Neural progenitor cell (in vitro differentiated cells): ENCODE data around the gene SNX1. TPM values are rescaled to one million over a fixed set of nuclear protein-coding genes. Genes with fewer than 3 reads are reported as not detected.

Experiments
- DNase-seq: peaks from one replicate; pipeline ENCODE4 v3.0.0-alpha.2; 2016; ENCODE audit warnings: low spot score
- H2AFZ ChIP-seq: fragments of 200-600 bp; sonication (generic); replicated peaks from 2 replicates; pipeline ENCODE4 v1.6.1; 2016; ENCODE audit warnings: antibody characterized with exemption
- H3F3A ChIP-seq: fragments of 200-600 bp; sonication (generic); 2 replicates; pipeline ENCODE4 v1.6.1; 2016; ENCODE audit warnings: antibody characterized with exemption, low read depth
- H3K27ac ChIP-seq: fragments of 200-600 bp; sonication (generic); 2 replicates; pipeline ENCODE4 v1.5.1; 2016; ENCODE audit warnings: mild to moderate bottlenecking
- H3K27me3 ChIP-seq: fragments of 200-600 bp; sonication (generic); 2 replicates; pipeline ENCODE4 v1.6.1; 2016; ENCODE audit warnings: mild to moderate bottlenecking, moderate library complexity
- H3K36me3 ChIP-seq: fragments of 200-600 bp; sonication (generic); 2 replicates; pipeline ENCODE4 v1.5.1; 2016
- H3K4me1 ChIP-seq: fragments of 200-600 bp; sonication (generic); 2 replicates; pipeline ENCODE4 v1.6.1; 2016; ENCODE audit warnings: mixed run types
- H3K4me2 ChIP-seq: fragments of 200-600 bp; sonication (generic); 2 replicates; pipeline ENCODE4 v1.6.1; 2016
- H3K4me3 ChIP-seq: fragments of 200-600 bp; sonication (generic); 2 replicates; pipeline ENCODE4 v1.5.1; 2016
- H3K79me2 ChIP-seq: fragments of 200-600 bp; sonication (generic); 2 replicates; pipeline ENCODE4 v1.6.1; 2016; ENCODE audit warnings: low read depth
- H3K9ac ChIP-seq: fragments of 200-600 bp; sonication (generic); 2 replicates; pipeline ENCODE4 v1.6.1; 2016
- H3K9me3 ChIP-seq: fragments of 200-600 bp; sonication (generic); 2 replicates; pipeline ENCODE4 v1.5.1; 2016; ENCODE audit warnings: low read depth
- H4K20me1 ChIP-seq: fragments of 200-600 bp; sonication (generic); 2 replicates; pipeline ENCODE4 v1.6.1; 2016; ENCODE audit warnings: low read depth
- H3K27ac Mint-ChIP-seq: 3 replicates; pipeline ENCODE4 v1.8.0; 2021; ENCODE audit warnings: mixed read lengths
- H3K27me3 Mint-ChIP-seq: 2 replicates; pipeline ENCODE4 v1.8.0; 2022; ENCODE audit warnings: low read depth, mild to moderate bottlenecking, inconsistent platforms, moderate library complexity, mixed read lengths; ENCODE audit not compliant: insufficient read depth
- H3K36me3 Mint-ChIP-seq: 3 replicates; pipeline ENCODE4 v1.8.0; 2021; ENCODE audit warnings: mixed read lengths
- H3K4me1 Mint-ChIP-seq: 3 replicates; pipeline ENCODE4 v1.8.0; 2021; ENCODE audit warnings: mixed read lengths
- H3K4me3 Mint-ChIP-seq: 3 replicates; pipeline ENCODE4 v1.8.0; 2021; ENCODE audit warnings: mild to moderate bottlenecking, moderate library complexity, mixed read lengths
- H3K9me3 Mint-ChIP-seq: 3 replicates; pipeline ENCODE4 v1.8.0; 2020; ENCODE audit warnings: mixed read lengths
- CTCF ChIP-seq: fragments of 200-600 bp; sonication (generic); IDR thresholded peaks from 2 replicates; pipeline ENCODE4 v1.5.1; 2017; ENCODE audit warnings: antibody characterized with exemption, mild to moderate bottlenecking
- EZH2 ChIP-seq: fragments of 200-600 bp; sonication (generic); IDR thresholded peaks from 2 replicates; pipeline ENCODE4 v1.6.1; 2017; ENCODE audit warnings: antibody characterized with exemption, mild to moderate bottlenecking, moderate library complexity
- EZH2phosphoT487 ChIP-seq: fragments of 200-600 bp; sonication (generic); IDR thresholded peaks from 2 replicates; pipeline ENCODE4 v1.6.1; 2017; ENCODE audit warnings: antibody characterized with exemption
- total RNA-seq: library from RNA; depleted of rRNA; stranded (reverse); fragments of >200 nt; gene quantifications from 2 replicates; pipeline ENCODE4 v1.2.3, GENCODE V29; 2015; ENCODE audit warnings: low replicate concordance

Gene SNX1
- total RNA-seq: 24.0 and 31.3 TPM in 2 replicates

GRCh38 chr15:64095795-64096667 lies at the start of gene SNX1:
Gene SNX1, plus strand, starts transcription at chr15:64095982. Its CDS starts 32 bp downstream, at chr15:64096014.
- Histone ChIP-seq H3K27me3 (no peaks in the 10 kb centered on the region), H4K20me1 (peaks cover 36% of the 10 kb centered on the region), H3K27ac (no peak within 1 kb of the TSS), H3K36me3 (no peaks in the 10 kb centered on the region), H3K9me3 (no peaks in the 10 kb centered on the region), H3K4me3 (peak within 1 kb of the TSS; percentile 73), H3K9ac (peak within 1 kb of the TSS; percentile 57), H3K79me2 (peaks cover 75% of the 10 kb centered on the region), H3K4me2 (peak within 1 kb of the TSS; percentile 88), H3F3A (peaks cover 24% of the 10 kb centered on the region), H3K4me1 (peaks cover 24% of the 10 kb centered on the region), H2AFZ (peak within 1 kb of the TSS; percentile 40)
- peak within 1 kb of the TSS; percentile 98 for H3K4me3 Mint-ChIP-seq
- peaks cover 2% of the 10 kb centered on the region for H3K27me3 Mint-ChIP-seq
- peaks cover 53% of the 10 kb centered on the region for H3K4me1 Mint-ChIP-seq
- peak; percentile 92 for DNase-seq
- H3K9me3 Mint-ChIP-seq: no peaks in the 10 kb centered on the region
- H3K36me3 Mint-ChIP-seq: no peaks in the 10 kb centered on the region
- TF ChIP-seq CTCF: peak; percentile 17
- no peak for TF ChIP-seq EZH2
- TF ChIP-seq EZH2phosphoT487: no peak
- peak within 1 kb of the TSS; percentile 88 for H3K27ac Mint-ChIP-seq

DNA sequence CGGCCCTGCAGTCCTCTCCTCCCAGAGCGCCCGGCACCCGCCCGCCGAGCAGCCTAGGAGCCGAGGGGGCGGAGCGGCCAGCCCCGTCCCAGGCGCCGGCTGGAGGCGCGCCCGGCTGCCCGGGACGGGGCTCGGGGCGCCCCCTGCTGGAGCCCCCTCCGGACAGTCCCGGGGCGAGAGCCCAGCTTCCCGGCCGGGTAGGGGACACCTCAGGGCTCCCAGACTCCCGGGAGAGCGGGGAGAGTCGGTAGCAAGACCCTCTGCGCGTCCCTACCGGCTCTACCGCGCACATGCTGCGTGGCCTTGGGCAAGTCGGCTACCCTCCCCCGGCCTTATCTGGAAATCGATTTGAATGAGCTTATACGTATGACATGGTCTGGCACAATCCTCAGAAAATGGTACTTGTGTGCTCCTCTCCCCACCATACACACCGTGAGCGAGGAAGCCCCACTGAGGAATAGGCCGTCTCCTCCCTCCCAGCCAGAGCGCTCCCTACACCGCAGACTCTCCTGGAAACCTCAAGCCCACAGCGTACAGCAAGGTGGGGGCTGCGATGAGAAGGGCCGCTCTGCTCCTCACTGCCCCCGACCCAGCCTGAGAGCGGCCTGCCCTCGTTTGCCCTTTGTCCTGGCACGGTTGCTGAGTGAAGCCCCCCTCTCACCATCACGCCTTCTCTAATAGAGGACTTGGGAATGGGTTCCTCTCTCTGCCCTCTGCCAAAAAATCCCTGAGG lies 49.2 kb upstream of the SNX1 start, which contains the start of gene DAPK2:
Gene DAPK2, minus strand, starts transcription at position 65 of the 733 bp plus-strand sequence. CDS start 6,224 bp downstream, outside the sequence.
- no peaks in the 10 kb centered on the region for H3F3A ChIP-seq
- no peak within 1 kb of the TSS for H3K27ac ChIP-seq
- peak within 1 kb of the TSS; percentile 98 for H2AFZ ChIP-seq
- H3K4me3 ChIP-seq: peak within 1 kb of the TSS; percentile 70
- H3K27me3 Mint-ChIP-seq: peaks cover 11% of the 10 kb centered on the region
- H3K36me3 ChIP-seq: no peaks in the 10 kb centered on the region
- peaks cover 25% of the 10 kb centered on the region for H3K4me1 Mint-ChIP-seq
- H4K20me1 ChIP-seq: no peaks in the 10 kb centered on the region
- no peak within 1 kb of the TSS for H3K9ac ChIP-seq
- no peaks in the 10 kb centered on the region for H3K9me3 ChIP-seq
- peaks cover 39% of the 10 kb centered on the region for H3K27me3 ChIP-seq
- no peaks in the 10 kb centered on the region for H3K79me2 ChIP-seq
- no peaks in the 10 kb centered on the region for H3K9me3 Mint-ChIP-seq
- peaks cover 15% of the 10 kb centered on the region for H3K4me1 ChIP-seq
- peak within 1 kb of the TSS; percentile 37 for H3K27ac Mint-ChIP-seq
- peak; percentile 89 for DNase-seq
- TF ChIP-seq EZH2phosphoT487 (no peak), EZH2 (no peak), CTCF (peak; percentile 80)
- peak within 1 kb of the TSS; percentile 85 for H3K4me3 Mint-ChIP-seq
- peak within 1 kb of the TSS; percentile 92 for H3K4me2 ChIP-seq
- no peaks in the 10 kb centered on the region for H3K36me3 Mint-ChIP-seq

DNA sequence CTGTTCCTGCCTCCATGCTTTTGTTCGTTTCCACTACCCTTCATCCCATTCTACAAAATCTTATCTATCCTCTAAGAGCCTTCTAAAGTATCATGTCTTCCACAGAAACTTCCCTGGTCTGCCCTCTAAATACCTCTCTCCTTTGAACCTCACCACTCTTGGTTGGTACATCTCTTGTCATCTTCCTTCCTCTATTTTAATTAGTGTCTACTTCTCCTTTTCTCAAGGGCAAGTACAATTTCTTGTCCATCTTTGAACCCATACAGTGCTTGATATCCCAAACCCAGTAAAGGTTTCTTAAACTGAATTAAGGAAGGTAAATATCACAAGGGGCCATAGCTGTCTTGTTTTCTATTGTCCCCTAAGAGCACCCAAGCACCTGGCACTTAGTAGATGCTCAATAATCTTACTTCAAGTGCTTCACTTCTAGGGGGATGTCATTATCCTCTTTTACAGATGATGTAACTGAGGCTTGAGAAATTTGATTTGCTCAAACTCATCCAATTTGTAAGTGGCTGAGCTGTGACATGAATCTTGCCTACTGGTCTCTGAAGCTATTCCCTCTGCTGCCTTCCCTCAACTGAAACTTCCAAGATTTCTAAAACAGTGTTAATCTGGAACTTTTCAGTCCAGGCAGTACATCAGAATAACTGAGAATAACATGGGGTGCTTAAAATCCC lies 46.9 kb upstream of the SNX1 start:
- H3K9me3 ChIP-seq: no peaks in the 10 kb centered on the region
- Mint-ChIP-seq H3K27ac (no peak overlapping the region), H3K4me3 (no peak overlapping the region), H3K4me1 (peaks cover 41% of the 10 kb centered on the region), H3K9me3 (no peaks in the 10 kb centered on the region), H3K36me3 (no peaks in the 10 kb centered on the region), H3K27me3 (peaks cover 11% of the 10 kb centered on the region)
- no peak for DNase-seq
- no peaks in the 10 kb centered on the region for H3K36me3 ChIP-seq
- H3K27ac ChIP-seq: no peak overlapping the region
- no peak overlapping the region for H2AFZ ChIP-seq
- no peaks in the 10 kb centered on the region for H4K20me1 ChIP-seq
- no peaks in the 10 kb centered on the region for H3F3A ChIP-seq
- no peak overlapping the region for H3K9ac ChIP-seq
- no peak overlapping the region for H3K4me3 ChIP-seq
- peaks cover 20% of the 10 kb centered on the region for H3K4me1 ChIP-seq
- TF ChIP-seq CTCF (no peak), EZH2phosphoT487 (no peak)
- H3K4me2 ChIP-seq: no peak overlapping the region
- H3K27me3 ChIP-seq: peaks cover 39% of the 10 kb centered on the region
- H3K79me2 ChIP-seq: no peaks in the 10 kb centered on the region
